PFSK-1 (cell line): ENCODE measurements around the gene COL6A5.

Experiments
- FOXP2 ChIP-seq: optimal IDR thresholded peaks from 2 replicates; pipeline ENCODE3; 2011; ENCODE audit warnings: borderline replicate concordance, control low read depth, inconsistent platforms; ENCODE audit not compliant: insufficient read depth; ENCODE audit errors: extremely low read length, extremely low read depth
- POLR2AphosphoS5 ChIP-seq: IDR thresholded peaks from 2 replicates; pipeline ENCODE4 v1.6.1; 2012; ENCODE audit warnings: low read depth, mild to moderate bottlenecking, control low read depth, low read length, moderate library complexity
- REST ChIP-seq, 2 experiments: IDR thresholded peaks; 2 replicates each; pipeline versions ENCODE4 v1.6.1 to v1.8.0; 2011 to 2012; ENCODE audit warnings: low read depth in 2 of 2, low read length in 2 of 2, control low read depth in 1 of 2, inconsistent platforms in 1 of 2, mild to moderate bottlenecking in 1 of 2, moderate library complexity in 1 of 2; ENCODE audit not compliant: insufficient read depth in 1 of 2
- SIN3A ChIP-seq: IDR thresholded peaks from 2 replicates; pipeline ENCODE4 v1.6.1; 2012; ENCODE audit warnings: mild to moderate bottlenecking, low read length, moderate library complexity, borderline replicate concordance; ENCODE audit not compliant: insufficient read depth
- TAF1 ChIP-seq: IDR thresholded peaks from 2 replicates; pipeline ENCODE4 v1.6.1; 2012; ENCODE audit warnings: low read length, control low read depth, borderline replicate concordance; ENCODE audit not compliant: insufficient read depth

The COL6A5 gene

GRCh38 chr3:130393594-130393993, 48.1 kb downstream of the COL6A5 start:
- TF ChIP-seq POLR2AphosphoS5 (no peak), REST (IDR thresholded peaks at IDR 0.05; ENCODE audit: insufficient read depth in 1 of 2, low read depth in 2 of 2, low read length in 2 of 2) (peak in 1 of 2 experiments; percentile 68; a peak in 2 of 4 replicates)

GRCh38 chr3:130395331-130395730, 49.9 kb downstream of the COL6A5 start:
- TF ChIP-seq REST (IDR thresholded peaks at IDR 0.05; ENCODE audit: insufficient read depth in 1 of 2, low read depth in 2 of 2, low read length in 2 of 2) (no peak), SIN3A (no peak), FOXP2 (no peak), TAF1 (no peak), POLR2AphosphoS5 (no peak)

GRCh38 chr3:130395916-130396315, 50.4 kb downstream of the COL6A5 start:
- TF ChIP-seq POLR2AphosphoS5 (no peak), SIN3A (no peak), TAF1 (no peak), FOXP2 (no peak), REST (IDR thresholded peaks at IDR 0.05; ENCODE audit: insufficient read depth in 1 of 2, low read depth in 2 of 2, low read length in 2 of 2) (no peak)

GRCh38 chr3:130404401-130404800, 58.9 kb downstream of the COL6A5 start:
- TF ChIP-seq POLR2AphosphoS5 = no peak
- TF ChIP-seq REST (IDR thresholded peaks at IDR 0.05; ENCODE audit: insufficient read depth in 1 of 2, low read depth in 2 of 2, low read length in 2 of 2) = no peak
- TF ChIP-seq TAF1 = no peak
- no peak for TF ChIP-seq FOXP2
- TF ChIP-seq SIN3A = no peak

GRCh38 chr3:130405956-130406355, 60.5 kb downstream of the COL6A5 start:
- TF ChIP-seq POLR2AphosphoS5 (no peak), FOXP2 (no peak), TAF1 (no peak), SIN3A (no peak), REST (IDR thresholded peaks at IDR 0.05; ENCODE audit: insufficient read depth in 1 of 2, low read depth in 2 of 2, low read length in 2 of 2) (no peak)
